GM18519 (cell line): ENCODE data around the gene PITPNM2.

Experiments used
- ATAC-seq: cut with Tn5 transposase; IDR thresholded peaks from one replicate; pipeline ENCODE4 v1.9.1; 2021; ENCODE audit warnings: mild to moderate bottlenecking, moderate library complexity; ENCODE audit not compliant: unreplicated experiment, low FRiP score

PITPNM2 gene

DNA sequence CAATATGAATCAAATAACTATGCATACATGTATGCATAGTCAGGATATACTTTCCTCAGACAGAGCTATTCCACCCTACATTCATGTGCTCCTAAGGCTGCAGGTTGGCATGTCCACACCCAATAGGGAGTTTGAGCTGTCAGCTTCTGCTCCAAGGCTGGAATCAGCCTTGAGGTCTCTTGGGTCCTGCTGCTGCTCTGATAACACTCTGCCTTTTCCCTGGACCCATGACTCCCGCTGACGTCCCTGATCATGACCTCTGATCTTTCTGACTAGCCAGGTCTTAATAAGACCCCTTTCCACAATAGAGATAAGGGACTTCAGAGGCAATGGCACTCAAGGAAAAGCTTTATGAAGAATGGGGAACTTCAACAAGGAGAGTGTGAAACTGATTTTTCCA lies 5.7 kb downstream of the PITPNM2 start:
- ATAC-seq = no peak

DNA sequence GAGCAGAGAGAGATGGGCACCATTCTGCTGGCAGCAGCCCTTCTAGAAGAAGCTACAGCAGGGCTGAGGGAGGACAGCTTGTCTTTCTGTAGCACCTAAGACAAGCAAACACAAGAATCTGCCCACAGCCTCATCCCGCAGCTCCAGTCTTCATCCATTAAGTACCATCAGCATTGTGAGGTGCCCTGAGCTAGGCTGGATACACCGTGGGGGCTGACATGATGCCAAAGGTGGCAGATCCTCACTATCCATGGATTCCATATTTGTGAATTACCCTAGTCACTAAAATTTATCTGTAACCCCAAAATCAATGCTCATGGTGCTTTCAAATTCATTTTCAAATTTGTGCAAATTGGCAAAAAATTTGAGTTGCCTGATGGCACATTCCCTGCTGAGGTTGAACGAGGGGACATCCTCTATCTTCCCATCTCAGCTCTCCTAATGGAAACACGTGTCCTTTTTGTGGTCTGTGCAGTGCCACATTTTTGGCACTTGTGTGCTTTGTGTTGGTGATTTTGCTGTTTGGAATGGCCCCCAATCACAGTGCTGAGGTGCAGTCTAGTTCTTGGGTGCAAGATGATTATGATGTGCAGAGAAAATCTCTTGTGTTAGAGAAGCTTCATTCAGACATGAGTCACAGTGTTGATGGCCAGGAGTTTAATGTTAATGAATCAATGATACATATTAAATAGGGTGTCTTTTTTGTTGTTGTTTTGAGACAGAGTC lies 7.0 kb downstream of the PITPNM2 start:
- no peak for ATAC-seq

DNA sequence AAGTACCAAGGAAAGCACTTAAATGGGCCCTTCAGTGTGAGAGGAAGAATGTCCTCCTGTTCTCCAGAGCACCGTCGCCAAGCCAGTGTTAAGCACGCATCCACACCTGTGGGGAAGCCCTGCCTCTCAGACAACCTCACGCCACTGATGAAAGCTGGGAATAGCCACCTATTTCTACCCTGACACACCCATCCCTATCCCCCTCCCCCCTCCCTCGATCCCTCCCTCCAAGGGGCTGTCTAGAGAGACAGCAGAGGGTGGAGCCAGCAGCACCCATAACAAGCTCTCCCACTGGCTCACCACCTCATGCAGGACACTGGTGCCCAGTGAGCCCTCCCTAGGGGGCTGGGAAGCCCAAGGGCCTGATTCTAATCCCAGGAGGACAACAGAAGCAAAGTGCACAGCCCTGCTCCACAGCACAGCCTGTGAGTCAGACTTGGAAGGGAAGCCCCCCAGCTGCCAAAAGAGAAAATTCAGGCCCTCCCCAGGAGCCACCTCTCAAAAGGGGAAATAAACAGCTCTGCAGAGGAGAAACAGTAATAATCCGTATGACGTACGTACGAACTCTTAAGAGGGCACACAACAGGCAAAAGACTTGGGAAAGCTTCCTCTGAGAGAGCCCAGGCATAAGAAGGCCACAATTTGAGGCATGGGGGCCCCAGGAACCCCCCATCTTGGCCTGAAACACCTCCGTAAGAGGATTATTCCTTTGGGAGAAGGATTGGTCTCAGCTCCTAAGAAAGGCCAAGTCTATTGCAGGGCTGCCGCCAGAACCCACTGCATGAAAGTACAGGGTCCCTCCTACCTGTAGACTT lies 7.8 kb downstream of the PITPNM2 start:
- ATAC-seq = no peak

DNA sequence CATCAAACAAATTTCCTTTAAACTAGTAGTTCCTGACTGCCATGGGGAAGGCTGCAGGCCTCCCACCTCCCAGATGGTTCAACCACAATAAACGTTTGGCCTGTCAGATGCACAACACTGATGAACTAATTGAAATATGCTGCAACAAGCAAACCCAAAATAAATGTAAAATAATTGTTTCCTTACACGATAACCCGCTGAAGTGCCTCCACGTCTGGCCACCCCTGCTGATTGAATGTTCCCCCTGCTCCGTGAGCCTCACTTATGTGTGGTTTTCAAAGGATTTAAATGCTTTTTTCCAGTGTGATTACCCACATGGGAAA lies 8.4 kb downstream of the PITPNM2 start:
- ATAC-seq = no peak

DNA sequence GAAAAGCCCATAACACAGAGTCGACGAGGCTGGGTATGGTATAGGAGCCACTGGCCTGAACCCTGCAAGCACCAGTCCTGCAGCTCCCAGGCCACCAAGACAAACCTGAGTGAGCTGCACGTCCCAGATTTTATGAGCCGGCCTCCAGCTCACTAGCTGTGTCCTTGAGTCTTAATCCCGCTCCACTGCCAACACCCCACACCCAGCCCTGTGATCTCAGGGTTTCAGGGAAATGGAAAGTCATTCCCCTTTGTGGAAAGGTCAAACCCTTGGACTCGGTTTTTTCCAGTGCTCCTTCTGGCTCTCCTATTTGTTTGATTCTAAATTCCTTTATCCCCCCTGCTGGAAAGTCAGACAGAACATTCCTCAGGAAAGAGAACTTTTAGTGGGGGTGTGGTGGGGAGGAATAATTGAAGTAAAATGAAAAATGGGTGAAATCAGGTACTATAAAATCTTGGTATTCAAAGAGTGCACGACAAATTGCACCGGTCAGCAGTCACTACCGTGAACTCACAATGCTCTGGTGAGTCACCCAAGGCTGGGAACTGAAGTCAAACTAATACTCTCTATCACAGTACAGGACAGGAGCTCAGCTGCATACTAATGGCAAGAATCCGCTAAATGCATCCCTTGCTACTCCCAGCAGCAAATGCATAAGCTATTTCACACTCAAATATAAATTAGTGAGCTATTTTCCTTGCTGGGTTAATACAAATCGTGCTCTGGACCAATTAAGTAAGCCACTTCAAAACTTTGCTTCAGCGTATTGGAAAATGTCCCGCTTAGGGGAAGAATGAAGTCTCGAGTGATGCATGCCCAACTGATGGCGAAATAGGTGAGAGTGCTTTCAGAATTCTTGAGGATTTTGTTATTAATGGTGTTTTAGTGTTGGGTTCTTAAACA lies 9.0 kb downstream of the PITPNM2 start:
- ATAC-seq = no peak

DNA sequence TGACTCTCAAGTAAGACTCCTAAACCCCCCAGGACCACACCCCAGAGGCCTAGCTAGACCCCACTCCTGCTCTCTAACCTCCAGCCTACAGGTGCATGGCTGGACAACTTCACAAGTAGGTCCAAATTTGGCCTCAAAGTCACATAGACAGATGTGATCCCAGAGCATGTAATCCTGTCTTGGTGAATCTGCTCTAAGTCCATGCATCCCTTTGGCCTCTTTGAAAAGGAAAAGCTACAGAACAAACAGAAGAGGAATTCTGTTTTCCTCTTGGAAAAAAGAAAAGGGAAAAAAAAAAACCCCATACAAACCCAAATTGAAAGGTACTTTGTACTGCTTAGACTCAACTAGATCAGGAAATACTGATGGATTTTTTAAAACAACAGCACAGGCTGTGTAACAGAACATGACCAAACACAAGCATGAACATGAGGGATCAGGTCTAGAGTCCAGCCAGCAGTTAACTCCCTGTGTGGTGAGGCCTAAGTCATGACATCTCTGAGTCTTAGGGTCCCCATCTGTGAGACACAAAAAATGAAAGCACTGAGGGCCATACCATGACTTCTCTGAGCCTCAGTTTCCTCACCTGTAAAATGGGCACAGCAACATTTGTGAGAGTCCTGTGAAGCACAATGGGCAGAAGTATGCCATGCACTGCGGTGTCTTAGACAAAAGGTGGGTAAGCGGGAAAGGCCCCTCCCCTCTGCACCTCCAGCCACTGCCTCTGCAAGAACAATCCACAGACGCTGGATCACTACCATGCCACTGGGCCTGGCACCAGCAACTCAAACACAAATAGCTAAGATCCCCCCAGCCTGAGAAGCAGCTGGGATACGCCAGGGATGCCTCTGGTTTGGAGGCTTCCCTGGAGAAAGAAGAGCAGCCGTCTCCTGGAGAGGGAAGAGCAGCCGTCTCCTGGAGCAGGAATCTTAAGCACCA lies 9.9 kb downstream of the PITPNM2 start:
- no peak for ATAC-seq

DNA sequence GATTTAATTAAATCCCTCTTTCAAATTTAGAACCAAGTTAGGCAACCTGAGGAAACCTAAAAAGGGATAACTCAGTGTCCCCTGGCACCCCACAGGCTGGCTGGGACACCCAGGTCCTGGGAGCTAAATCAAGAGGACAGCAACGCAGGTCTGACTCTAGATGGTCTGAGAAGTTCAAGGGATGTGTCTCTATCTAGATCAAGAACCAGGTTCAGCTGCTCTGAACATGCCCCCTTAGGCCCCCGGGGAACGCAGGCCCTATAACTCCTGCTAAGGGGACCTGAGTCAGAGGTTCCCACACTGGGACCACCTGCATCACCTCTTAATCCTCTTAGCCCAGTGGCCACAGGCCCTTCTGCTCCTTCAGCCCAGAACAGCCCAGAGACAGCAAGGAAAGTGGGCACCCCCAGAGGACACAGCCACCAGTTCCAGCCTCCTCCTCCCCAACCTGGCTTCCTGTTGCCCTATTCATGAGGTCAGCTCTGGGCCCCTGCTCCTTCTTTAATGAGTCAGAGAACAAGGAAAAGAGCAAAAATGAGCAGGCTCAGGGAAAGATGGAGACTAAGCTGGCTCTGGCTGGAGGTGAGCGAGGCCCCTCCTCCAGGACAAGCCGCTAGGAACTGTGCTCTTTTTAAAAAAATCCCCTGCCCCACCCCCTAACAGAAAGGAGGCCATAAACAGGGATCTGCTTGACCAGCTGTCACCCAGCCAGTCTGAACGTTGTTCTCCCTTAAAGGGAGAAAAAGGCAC lies 10.8 kb downstream of the PITPNM2 start:
- ATAC-seq = no peak

DNA sequence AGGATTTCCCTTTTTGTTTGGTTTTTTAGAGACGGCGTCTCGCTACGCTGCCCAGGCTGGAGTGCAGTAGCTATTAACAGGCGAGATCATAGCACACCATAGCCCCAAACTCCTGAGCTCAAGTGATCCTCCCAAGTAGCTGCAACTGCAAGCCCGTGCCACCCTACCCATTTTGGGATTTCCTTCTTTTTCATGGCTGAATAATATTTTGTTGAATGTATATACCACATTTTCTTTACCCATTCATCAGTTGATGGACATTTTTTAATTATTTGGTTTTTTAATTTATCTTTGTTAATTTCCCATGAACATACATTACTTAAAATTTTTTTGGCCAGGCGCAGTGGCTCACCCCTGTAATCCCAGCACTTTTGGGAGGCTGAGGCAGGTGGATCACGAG lies 15.2 kb downstream of the PITPNM2 start:
- ATAC-seq = no peak

DNA sequence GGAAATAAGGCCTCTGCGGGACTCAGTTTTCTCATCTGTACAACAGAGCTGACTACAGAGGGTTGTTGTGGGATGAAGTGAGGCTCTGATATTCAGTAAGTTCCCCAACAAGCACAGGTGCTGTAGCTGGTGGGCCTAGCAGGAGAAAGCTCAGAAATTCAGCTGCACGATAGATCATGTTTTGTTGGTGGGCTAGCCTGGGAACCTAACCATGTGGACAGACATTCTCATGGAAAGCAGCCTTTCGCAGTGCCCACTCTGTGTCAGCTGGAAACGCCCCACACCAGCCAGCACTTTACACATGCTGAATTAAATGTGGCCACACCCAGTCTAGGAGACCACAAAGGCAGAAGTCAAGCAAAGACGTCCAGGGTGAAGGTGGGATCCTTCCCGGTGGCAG lies 16.1 kb downstream of the PITPNM2 start:
- ATAC-seq = no peak

DNA sequence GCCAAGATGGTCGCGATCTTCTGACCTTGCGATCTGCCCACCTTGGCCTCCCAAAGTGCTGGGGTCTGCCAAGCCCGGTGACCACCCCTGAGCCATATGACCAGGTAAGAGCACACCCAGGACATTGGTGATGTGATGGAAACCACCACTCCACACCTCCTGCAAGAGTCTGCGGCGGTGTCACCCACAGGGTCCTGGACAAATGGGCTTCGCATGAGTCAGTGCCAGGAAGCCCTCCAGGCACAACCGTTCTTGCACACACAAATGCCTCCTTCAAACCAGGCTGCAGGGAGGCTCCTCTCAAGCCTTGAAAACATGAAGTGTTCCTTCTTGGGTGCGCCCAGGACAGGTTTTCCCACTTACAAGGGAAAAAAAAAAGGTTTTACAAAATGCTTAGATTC lies 16.6 kb downstream of the PITPNM2 start:
- no peak for ATAC-seq

DNA sequence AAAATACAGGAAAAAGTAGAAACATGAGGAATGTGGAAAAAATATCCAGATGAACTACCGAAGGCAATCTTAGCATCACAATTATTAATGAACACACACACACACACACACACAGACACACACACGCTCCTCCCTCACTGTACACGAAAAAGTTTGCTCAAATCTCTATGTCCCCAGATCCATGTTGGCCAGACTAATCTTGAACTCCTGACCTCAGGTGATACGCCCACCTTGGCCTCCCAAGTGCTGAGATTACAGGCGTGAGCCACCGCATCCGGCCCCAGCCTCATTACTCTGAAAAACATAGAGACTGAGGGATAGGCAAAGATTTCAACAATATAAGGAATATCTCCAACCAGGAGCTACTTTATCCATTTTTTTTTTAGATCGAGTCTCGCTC lies 17.2 kb downstream of the PITPNM2 start:
- ATAC-seq = no peak

DNA sequence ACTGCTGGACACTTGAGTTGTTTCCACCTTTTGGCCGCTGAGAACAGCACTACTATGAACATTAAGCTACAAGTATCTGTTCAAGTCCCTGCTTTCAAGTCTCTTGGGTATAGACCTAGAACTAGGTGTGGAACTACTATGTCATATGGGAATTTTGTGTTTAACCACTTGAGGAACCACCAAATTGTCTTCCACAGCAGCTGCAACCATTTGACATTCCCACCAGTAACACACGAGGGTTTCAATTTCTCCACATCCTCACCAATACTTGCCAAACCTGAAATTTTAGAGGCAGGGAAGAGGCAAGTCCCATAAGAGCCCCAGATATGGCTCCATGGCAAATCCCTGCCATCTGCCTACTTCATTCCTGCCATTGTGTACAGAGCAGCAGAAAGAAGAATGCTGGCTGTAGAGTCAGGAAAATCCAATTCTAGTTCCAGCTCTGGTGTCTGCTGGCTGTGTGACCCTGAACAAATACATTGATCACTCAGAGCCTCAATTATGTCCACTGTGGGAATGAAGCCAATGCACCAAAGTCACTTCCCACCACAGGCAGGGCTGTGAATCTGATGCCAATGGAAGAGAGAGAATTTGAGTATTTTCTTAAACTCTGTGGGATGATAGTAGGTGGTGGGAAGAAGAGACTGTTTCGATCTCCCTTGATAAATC lies 17.8 kb downstream of the PITPNM2 start:
- ATAC-seq = no peak

DNA sequence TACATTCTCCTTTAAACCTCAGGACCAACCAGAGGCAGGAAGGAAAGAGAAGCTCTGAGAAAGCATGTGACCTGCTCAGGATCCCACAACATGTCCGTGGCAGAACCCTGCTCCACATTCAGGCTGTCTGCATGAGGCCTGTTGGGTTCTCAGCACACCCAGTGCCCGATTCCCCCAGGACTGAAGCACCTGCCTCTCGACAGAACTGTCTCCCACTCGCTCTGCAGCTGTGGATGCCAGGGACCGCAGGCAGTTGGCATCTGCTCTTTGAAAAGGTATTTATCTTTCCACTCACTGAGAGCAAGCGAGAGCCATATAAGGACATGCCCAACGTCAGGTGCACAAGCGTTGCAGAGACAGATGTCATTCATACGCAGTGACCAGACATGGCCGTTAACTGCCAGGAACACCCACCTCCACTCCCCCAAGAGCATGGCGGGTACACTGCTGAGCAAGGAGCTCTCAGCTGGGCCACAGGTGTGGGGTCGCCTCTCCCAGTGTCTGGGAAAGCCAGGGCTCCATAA lies 18.9 kb downstream of the PITPNM2 start:
- ATAC-seq = no peak

DNA sequence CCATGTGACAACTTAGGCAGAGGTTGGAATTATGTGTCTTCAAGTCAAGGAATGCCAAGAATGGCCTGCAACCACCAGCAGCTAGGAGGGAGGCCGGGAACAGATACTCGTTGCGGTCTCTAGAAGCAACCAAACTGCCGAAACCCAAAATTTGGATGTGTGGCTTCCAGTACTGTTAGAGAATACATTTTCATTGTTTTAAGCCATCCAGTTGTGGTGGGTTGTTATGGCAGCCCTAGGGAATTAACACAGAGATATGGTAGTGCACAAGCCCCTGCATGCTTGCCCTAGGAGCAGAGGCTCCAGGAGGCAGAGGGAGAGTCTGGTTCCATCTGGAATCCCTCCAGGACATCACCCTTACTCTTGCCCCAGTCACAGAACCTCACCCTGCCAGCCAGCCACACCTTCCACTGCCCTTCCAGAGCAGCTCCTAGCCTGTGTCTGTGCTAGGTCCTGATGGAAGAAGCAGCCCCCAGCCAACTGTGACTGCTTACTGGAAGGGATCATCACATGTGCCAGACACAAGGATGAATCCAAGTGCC lies 19.5 kb downstream of the PITPNM2 start:
- no peak for ATAC-seq

DNA sequence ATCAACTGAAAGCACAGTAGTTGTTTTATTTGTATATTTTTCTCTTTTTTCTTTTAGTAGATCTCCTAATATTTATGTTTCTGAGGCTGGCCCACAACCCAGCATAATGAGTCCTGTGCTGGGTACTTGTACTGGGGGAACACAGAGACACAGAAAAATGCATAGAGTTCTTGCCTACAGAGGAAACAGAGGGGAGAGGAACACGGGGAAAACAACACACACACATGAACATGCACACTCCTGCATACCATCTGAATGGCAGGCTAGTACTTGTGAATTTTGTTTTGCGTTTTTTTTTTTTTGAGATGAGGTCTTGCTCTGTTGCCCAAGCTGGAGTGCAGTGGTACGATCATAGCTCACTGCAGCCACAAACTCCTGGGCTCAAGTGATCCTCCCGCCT lies 21.3 kb downstream of the PITPNM2 start:
- no peak for ATAC-seq

DNA sequence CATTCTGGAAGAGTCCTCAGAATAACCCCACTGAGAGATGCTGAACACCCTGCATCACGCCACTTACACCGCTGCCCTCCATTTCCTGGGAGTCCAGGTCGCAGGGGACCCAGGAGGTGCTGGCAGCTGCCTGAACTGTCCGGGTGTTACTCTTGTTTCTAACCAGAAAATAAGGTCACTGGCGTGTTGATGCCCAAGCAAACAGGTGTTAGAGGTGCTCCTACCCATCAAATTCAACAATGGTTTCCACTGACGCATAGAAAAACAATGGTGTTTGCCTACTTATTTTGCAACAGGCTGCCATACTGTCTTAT lies 23.8 kb downstream of the PITPNM2 start:
- ATAC-seq = no peak

DNA sequence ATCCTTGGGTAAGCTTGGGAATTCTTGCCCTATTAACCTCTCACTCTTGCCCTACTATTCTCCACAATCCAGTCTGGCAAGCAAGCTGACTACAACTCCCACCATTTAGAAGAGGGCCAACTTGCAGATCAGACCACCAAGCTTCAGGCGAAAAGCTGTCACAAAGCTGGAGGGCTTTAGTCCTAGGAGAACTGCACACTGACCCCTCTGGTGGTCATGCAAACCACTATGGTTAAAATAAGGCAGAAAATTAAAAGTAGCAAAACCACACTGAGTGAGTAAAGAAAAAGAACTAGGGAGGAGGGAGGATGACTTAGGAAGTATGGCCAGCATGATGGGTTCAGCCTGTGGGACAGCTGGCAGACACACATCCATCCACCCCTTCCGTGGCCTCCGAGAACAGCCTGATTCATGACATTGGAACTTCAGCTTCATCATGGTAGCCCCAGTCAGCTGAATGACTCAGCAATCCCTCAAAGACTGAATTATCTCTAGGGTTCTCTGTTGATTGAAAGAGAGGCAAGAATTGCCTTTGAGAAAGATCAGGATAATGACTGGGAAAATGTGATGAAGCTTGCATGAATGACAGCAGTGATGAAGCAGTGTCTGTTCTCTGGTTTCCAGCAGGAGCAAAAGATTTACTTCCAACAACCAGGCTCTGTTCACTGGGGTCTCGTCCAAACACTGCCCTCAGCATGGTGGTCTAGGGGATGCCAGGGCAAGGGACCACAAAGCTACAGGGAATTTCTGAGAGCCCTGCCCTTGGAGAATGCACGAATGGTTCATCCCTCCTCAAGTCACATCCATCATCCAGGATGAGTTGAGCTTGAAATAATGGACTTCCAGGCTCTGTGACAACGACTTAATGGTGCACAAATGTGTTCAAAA lies 24.4 kb downstream of the PITPNM2 start:
- no peak for ATAC-seq

DNA sequence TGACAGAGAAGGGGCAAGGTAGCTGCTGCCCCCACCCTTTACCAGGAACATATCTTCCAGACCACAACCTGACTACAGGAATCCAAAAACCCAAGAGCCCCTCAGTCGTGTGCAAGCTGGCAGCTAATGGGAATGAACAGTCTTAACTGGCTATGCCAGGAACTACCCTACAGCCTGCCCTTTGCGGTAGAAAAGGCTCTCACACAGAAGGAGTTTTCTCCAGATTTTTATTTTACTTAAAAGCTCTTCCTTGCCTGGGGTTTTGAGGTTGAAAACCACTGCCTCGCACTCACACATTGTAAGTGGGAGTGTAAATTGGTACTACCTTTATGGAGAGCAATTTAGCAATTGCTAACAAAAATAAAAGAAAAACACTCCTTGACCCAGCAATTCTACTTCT lies 28.3 kb downstream of the PITPNM2 start:
- ATAC-seq = no peak
